ENCODE data around the gene TOGARAM1.

TOGARAM1 gene

GRCh38 chr14:45123271-45123670 lies 161.3 kb downstream of the TOGARAM1 start:
- TF ChIP-seq POLR2A (IDR thresholded peaks at IDR 0.05; ENCODE audit: extremely low read depth, insufficient read length) (no peak), MYC (IDR thresholded peaks at IDR 0.05; ENCODE audit: low read depth, low read length) (no peak), CTCF (IDR thresholded peaks at IDR 0.05; ENCODE audit: low read depth, low read length) (no peak), MAX (IDR thresholded peaks at IDR 0.05; ENCODE audit: low read depth, low read length) (no peak)
- no peak for DNase-seq (ENCODE audit: low read depth)
- no peak overlapping the region for H3K4me3 ChIP-seq (ENCODE audit: low read depth, low read length)

Data from NB4 (cell line).